ENCODE data around the gene PCDH8. TPM values are rescaled to one million over a fixed set of nuclear protein-coding genes. Genes with fewer than 3 reads are reported as not detected.

The PCDH8 gene
- total RNA-seq, 1 experiment from 2014 or later: not detected

DNA sequence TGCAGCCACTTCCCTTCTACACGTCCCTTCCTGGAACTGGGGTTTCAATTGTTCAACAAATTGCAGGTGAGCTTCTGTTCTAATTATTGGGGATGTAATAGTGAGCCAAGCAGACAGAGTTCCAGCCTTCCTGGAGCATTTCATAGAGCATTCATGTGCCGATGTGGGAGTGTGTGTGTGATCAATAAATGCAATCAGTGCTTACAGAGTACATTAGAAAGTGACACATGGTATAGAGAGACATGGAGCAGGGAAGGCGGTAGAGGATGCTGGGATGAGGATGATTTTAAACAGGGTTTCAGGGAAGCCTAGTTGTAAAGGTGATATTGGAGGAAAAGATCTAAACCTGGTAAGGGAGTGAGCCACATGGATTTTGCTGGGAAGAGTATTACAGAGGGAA lies 21.7 kb upstream of the PCDH8 start:
- Mint-ChIP-seq H3K4me1 (ENCODE audit: low read depth, unreplicated experiment) (no peaks in the 10 kb centered on the region), H3K27ac (ENCODE audit: unreplicated experiment) (no peak overlapping the region), H3K27me3 (ENCODE audit: insufficient read depth, unreplicated experiment) (peaks cover 12% of the 10 kb centered on the region), H3K4me3 (ENCODE audit: unreplicated experiment) (no peak overlapping the region), H3K9me3 (ENCODE audit: unreplicated experiment) (peaks cover 14% of the 10 kb centered on the region), H3K36me3 (ENCODE audit: insufficient read depth, unreplicated experiment) (no peaks in the 10 kb centered on the region)
- no peak for DNase-seq
- Histone ChIP-seq H3K4me1 (no peaks in the 10 kb centered on the region), H3K9me3 (0 out of 2 replicates have a peak, but pooled peaks cover 4% of the 10 kb centered on the region), H3K4me3 (ENCODE audit: low read depth, low read length) (no peak overlapping the region), H3K27me3 (replicated peaks; ENCODE audit: control insufficient read depth, insufficient read depth, low read length) (no peaks in the 10 kb centered on the region), H3K36me3 (ENCODE audit: control insufficient read depth, insufficient read depth, low read length) (no peaks in the 10 kb centered on the region)
- CTCF ChIA-PET: no interaction called here
- TF ChIP-seq, protein P1, sequence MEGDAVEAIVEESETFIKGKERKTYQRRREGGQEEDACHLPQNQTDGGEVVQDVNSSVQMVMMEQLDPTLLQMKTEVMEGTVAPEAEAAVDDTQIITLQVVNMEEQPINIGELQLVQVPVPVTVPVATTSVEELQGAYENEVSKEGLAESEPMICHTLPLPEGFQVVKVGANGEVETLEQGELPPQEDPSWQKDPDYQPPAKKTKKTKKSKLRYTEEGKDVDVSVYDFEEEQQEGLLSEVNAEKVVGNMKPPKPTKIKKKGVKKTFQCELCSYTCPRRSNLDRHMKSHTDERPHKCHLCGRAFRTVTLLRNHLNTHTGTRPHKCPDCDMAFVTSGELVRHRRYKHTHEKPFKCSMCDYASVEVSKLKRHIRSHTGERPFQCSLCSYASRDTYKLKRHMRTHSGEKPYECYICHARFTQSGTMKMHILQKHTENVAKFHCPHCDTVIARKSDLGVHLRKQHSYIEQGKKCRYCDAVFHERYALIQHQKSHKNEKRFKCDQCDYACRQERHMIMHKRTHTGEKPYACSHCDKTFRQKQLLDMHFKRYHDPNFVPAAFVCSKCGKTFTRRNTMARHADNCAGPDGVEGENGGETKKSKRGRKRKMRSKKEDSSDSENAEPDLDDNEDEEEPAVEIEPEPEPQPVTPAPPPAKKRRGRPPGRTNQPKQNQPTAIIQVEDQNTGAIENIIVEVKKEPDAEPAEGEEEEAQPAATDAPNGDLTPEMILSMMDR (IDR thresholded peaks at IDR 0.05; ENCODE audit: insufficient read depth in 1 of 2, low read depth in 1 of 2, low read length in 1 of 2, severe bottlenecking in 1 of 2, unreplicated experiment in 1 of 2): no peak
- no TSS peak for BruUV-seq (replicated peaks)
- intact Hi-C loops (cut with micrococcal nuclease; ENCODE audit: unreplicated experiment): no loop called here
- POLR2A ChIA-PET: no interaction called here

DNA sequence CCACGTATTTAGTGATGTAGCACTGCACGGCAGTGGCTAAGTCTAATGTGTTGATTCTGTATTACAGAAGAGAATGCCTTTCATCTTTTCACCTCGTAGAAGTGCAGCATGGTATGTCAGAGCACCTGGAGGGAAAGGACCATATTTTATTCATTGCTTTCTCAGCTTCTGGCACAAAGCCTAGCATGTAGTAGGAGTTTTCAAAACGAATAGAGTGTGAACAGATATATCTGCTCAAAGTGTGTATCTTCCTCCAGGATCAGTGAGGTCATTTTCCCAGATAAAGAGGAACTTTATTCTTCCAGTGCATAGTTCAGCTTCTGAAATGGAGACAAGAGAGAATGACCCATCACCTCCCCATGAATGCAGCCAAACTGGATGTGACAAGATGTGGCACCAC lies 21.2 kb upstream of the PCDH8 start:
- Mint-ChIP-seq H3K27me3 (ENCODE audit: insufficient read depth, unreplicated experiment) (peaks cover 12% of the 10 kb centered on the region), H3K4me3 (ENCODE audit: unreplicated experiment) (no peak overlapping the region), H3K4me1 (ENCODE audit: low read depth, unreplicated experiment) (no peaks in the 10 kb centered on the region), H3K36me3 (ENCODE audit: insufficient read depth, unreplicated experiment) (no peaks in the 10 kb centered on the region), H3K9me3 (ENCODE audit: unreplicated experiment) (peaks cover 8% of the 10 kb centered on the region), H3K27ac (ENCODE audit: unreplicated experiment) (no peak overlapping the region)
- intact Hi-C loops (cut with micrococcal nuclease; ENCODE audit: unreplicated experiment): no loop called here
- TF ChIP-seq, protein P1 (IDR thresholded peaks at IDR 0.05; ENCODE audit: insufficient read depth in 1 of 2, low read depth in 1 of 2, low read length in 1 of 2, severe bottlenecking in 1 of 2, unreplicated experiment in 1 of 2): no peak
- Histone ChIP-seq H3K27me3 (replicated peaks; ENCODE audit: control insufficient read depth, insufficient read depth, low read length) (no peaks in the 10 kb centered on the region), H3K4me3 (ENCODE audit: low read depth, low read length) (no peak overlapping the region), H3K4me1 (no peaks in the 10 kb centered on the region), H3K9me3 (no peaks in the 10 kb centered on the region), H3K36me3 (ENCODE audit: control insufficient read depth, insufficient read depth, low read length) (no peaks in the 10 kb centered on the region)
- ChIA-PET CTCF (no interaction called here), POLR2A (no interaction called here)
- no peak for DNase-seq
- BruUV-seq (replicated peaks): no TSS peak

DNA sequence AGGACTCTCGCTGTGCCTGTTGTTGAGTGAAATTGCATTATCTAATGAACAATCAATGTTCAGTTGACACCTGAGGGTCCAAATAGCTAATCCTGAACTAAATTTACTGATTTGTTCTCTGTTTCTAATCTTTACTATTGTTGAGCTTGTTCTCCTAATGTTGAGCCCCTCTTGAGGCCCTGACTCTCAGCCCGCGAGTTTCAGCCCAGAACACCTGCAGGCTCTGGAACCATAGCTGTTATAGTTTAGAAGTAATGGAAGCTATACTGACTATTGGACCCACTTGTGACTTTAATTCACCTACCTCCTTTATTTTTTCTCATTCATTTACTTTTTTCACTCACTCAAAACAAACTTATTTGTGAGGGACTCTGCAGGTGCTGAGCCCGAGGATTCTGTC lies 20.6 kb upstream of the PCDH8 start:
- no peaks in the 10 kb centered on the region for H3K9me3 ChIP-seq
- peaks cover 3% of the 10 kb centered on the region for H3K9me3 Mint-ChIP-seq (ENCODE audit: unreplicated experiment)
- H3K4me1 Mint-ChIP-seq (ENCODE audit: low read depth, unreplicated experiment): no peaks in the 10 kb centered on the region
- ChIA-PET CTCF (interaction anchor here (1.6 kb wide), 1 partner anchor 99 kb away, joined by 3 read pairs; no protein-coding TSS in a partner anchor), POLR2A (no interaction called here)
- intact Hi-C loops (cut with micrococcal nuclease; ENCODE audit: unreplicated experiment): no loop called here
- H3K36me3 Mint-ChIP-seq (ENCODE audit: insufficient read depth, unreplicated experiment): no peaks in the 10 kb centered on the region
- no peaks in the 10 kb centered on the region for H3K4me1 ChIP-seq
- peaks cover 12% of the 10 kb centered on the region for H3K27me3 Mint-ChIP-seq (ENCODE audit: insufficient read depth, unreplicated experiment)
- H3K4me3 Mint-ChIP-seq (ENCODE audit: unreplicated experiment): no peak overlapping the region
- no peak overlapping the region for H3K4me3 ChIP-seq (ENCODE audit: low read depth, low read length)
- BruUV-seq (replicated peaks): no TSS peak
- no peaks in the 10 kb centered on the region for H3K27me3 ChIP-seq (replicated peaks; ENCODE audit: control insufficient read depth, insufficient read depth, low read length)
- no peak overlapping the region for H3K27ac Mint-ChIP-seq (ENCODE audit: unreplicated experiment)
- DNase-seq: no peak
- no peaks in the 10 kb centered on the region for H3K36me3 ChIP-seq (ENCODE audit: control insufficient read depth, insufficient read depth, low read length)
- TF ChIP-seq, protein P1 (IDR thresholded peaks at IDR 0.05; ENCODE audit: insufficient read depth in 1 of 2, low read depth in 1 of 2, low read length in 1 of 2, severe bottlenecking in 1 of 2, unreplicated experiment in 1 of 2): no peak

All from Caco-2 (cell line).